Measurements from ENCODE around the gene GNB1. TPM values are rescaled to one million over a fixed set of nuclear protein-coding genes. Genes with fewer than 3 reads are reported as not detected.

The GNB1 gene
- total and polyA plus RNA-seq, 10 of the 15 experiments (the other 5 are each of a cell fraction or from before 2014, with no cell fraction given) = 23.0 to 392 (median 93.9) TPM

GRCh38 chr1:1900883-1901640 is 10.2 kb upstream of the GNB1 start (continued):
- TF ChIP-seq FOXM1 (IDR thresholded peaks at IDR 0.05; ENCODE audit: low read depth, low read length) = no peak
- TF ChIP-seq HSF1 (IDR thresholded peaks at IDR 0.05; ENCODE audit: low read depth, low read length) = no peak
- no peak for TF ChIP-seq POLR2AphosphoS2 (IDR thresholded peaks at IDR 0.05; ENCODE audit: low read depth, low read length)

- no peak overlapping the region for H3K27ac ChIP-seq (ENCODE audit: control insufficient read depth, insufficient read depth)
- H3K4me3 ChIP-seq = no peak overlapping the region
- ChIA-PET POLR2A (interaction anchor here (0.6 to 2.8 kb wide), 2 partner anchors 8 to 124 kb away, joined by 4 to 10 read pairs; no protein-coding TSS in a partner anchor), RAD21 (ENCODE audit: unreplicated experiment) (interaction anchor here (1.2 to 5.6 kb wide), 2 partner anchors 7 to 123 kb away, joined by 3 to 28 read pairs; no protein-coding TSS in a partner anchor), SMC1A (ENCODE audit: uncharacterized antibody, unreplicated experiment) (no interaction called here), CTCF (interaction anchor here (1.2 to 2.8 kb wide), 2 partner anchors 8 to 14 kb away, joined by 3 to 9 read pairs; no protein-coding TSS in a partner anchor)
- no peak overlapping the region for H3K4me2 ChIP-seq (ENCODE audit: control insufficient read depth, insufficient read depth)
- no peak overlapping the region for H3K9ac ChIP-seq (ENCODE audit: control insufficient read depth, insufficient read depth, low read length)
- intact Hi-C loops (cut with micrococcal nuclease; ENCODE audit: unreplicated experiment) = no loop called here
- H3K36me3 ChIP-seq (ENCODE audit: control insufficient read depth in 2 of 2, insufficient read depth in 2 of 2, low read length in 1 of 2) = no peaks in the 10 kb centered on the region
- ATAC-seq = no peak
- peaks cover 4% of the 10 kb centered on the region for H3K4me1 ChIP-seq (ENCODE audit: control insufficient read depth, insufficient read depth, low read length)
- no peak overlapping the region for H2AFZ ChIP-seq (ENCODE audit: control insufficient read depth, low read depth, low read length)
- FAIRE-seq = no peak
- no peaks in the 10 kb centered on the region for H3K27me3 ChIP-seq (replicated peaks in 1 of 2; ENCODE audit: control insufficient read depth in 2 of 2, insufficient read depth in 2 of 2, low read length in 1 of 2)
- no peaks in the 10 kb centered on the region for H3K79me2 ChIP-seq (ENCODE audit: control insufficient read depth, insufficient read depth, low read length)
- H3K9me3 ChIP-seq (replicated peaks; ENCODE audit: control insufficient read depth, insufficient read depth, low read length) = no peaks in the 10 kb centered on the region; the same call in 2 of the 3 replicates
- DNase-seq (ENCODE audit: low read depth, low spot score) = no peak
- no peaks in the 10 kb centered on the region for H4K20me1 ChIP-seq (ENCODE audit: control insufficient read depth, insufficient read depth)
- whole genome bisulfite sequencing (ENCODE audit: insufficient coverage, insufficient replicate concordance, low lambda C conversion rate, missing lambda C conversion rate) = 69% methylated on average over 9 of the region's 9 CpGs
- in situ Hi-C loops (cut with MboI) = loop anchor here (10.0 kb wide), 1 partner anchor 115 kb away; no protein-coding TSS in a partner anchor
- no TSS peak for BruUV-seq (replicated peaks)
- TF ChIP-seq REST (IDR thresholded peaks at IDR 0.05; ENCODE audit: low read depth, low read length) = no peak
- TF ChIP-seq EGR1 (IDR thresholded peaks at IDR 0.05; ENCODE audit: borderline replicate concordance in 1 of 2, low read depth in 2 of 2, low read length in 2 of 2) = no peak
- no peak for TF ChIP-seq PRDM15 (CRISPR knock-in tag; IDR thresholded peaks at IDR 0.05)
- TF ChIP-seq POLR2A (IDR thresholded peaks at IDR 0.05; ENCODE audit: low read depth, low read length) = no peak
- no peak for TF ChIP-seq KLF5 (IDR thresholded peaks at IDR 0.05; ENCODE audit: partially characterized antibody)
- no peak for TF ChIP-seq ELK1 (IDR thresholded peaks at IDR 0.05; ENCODE audit: low read depth, low read length)
Observed at GRCh38 chr1:1899967-1900327, 9.1 kb upstream of the GNB1 start.

Measured in GM12878 (cell line).